HepG2 (cell line): Measurements from ENCODE around the gene VAC14. TPM values are rescaled to one million over a fixed set of nuclear protein-coding genes. Genes with fewer than 3 reads are reported as not detected.

Experiments used
- ATRX ChIP-seq: sonication (generic); formaldehyde crosslinking; IDR thresholded peaks from 2 replicates; pipeline ENCODE4 v1.4.0; 2020; ENCODE audit warnings: missing genetic modification reagents, borderline replicate concordance
- CENPT ChIP-seq: sonication (generic); formaldehyde crosslinking; IDR thresholded peaks from 2 replicates; pipeline ENCODE4 v1.8.0; 2022; ENCODE audit warnings: low read depth, mild to moderate bottlenecking, moderate library complexity, missing genetic modification reagents
- CHD2 ChIP-seq: IDR thresholded peaks from 2 replicates; pipeline ENCODE4 v1.6.1; 2011; ENCODE audit warnings: low read depth, low read length, improper control_type of control experiment
- CREM ChIP-seq, 2 experiments: sonication (generic) in 1 of 2; formaldehyde crosslinking in 1 of 2; IDR thresholded peaks; 2 replicates each; pipeline versions ENCODE4 v1.4.0 to v1.6.1; 2016 to 2020; ENCODE audit warnings: antibody characterized with exemption in 1 of 2, mild to moderate bottlenecking in 1 of 2, missing genetic modification reagents in 1 of 2
- CSRNP1 ChIP-seq: sonication (generic); formaldehyde crosslinking; IDR thresholded peaks from 2 replicates; pipeline ENCODE4 v1.8.1; 2023; ENCODE audit warnings: mild to moderate bottlenecking, missing genetic modification reagents
- ELF4 ChIP-seq: sonication (generic); formaldehyde crosslinking; IDR thresholded peaks from 2 replicates; pipeline ENCODE4 v1.5.0; 2020; ENCODE audit warnings: missing genetic modification reagents, mild to moderate bottlenecking, moderate library complexity, borderline replicate concordance
- GATAD2A ChIP-seq: IDR thresholded peaks from 2 replicates; pipeline ENCODE4 v1.6.1; 2016
- NFATC3 ChIP-seq: sonication (generic); formaldehyde crosslinking; IDR thresholded peaks from 2 replicates; pipeline ENCODE4 v1.5.1; 2020; ENCODE audit warnings: mild to moderate bottlenecking, missing genetic modification reagents
- PHF5A ChIP-seq: IDR thresholded peaks from one replicate; pipeline ENCODE4 v1.6.1; 2018; ENCODE audit warnings: low read depth, missing genetic modification reagents; ENCODE audit not compliant: unreplicated experiment
- SKIL ChIP-seq: sonication (generic); formaldehyde crosslinking; IDR thresholded peaks from 2 replicates; pipeline ENCODE4 v1.8.0; 2022; ENCODE audit warnings: missing genetic modification reagents, mild to moderate bottlenecking, moderate library complexity, borderline replicate concordance
- SSRP1 ChIP-seq: IDR thresholded peaks from 2 replicates; pipeline ENCODE4 v1.6.1; 2016; ENCODE audit warnings: control low read depth
- SUZ12 ChIP-seq: fragments of 150-350 bp; IDR thresholded peaks from 2 replicates; pipeline ENCODE4 v1.6.1; 2014; ENCODE audit warnings: low read depth, low read length
- TBX2 ChIP-seq: sonication (generic); formaldehyde crosslinking; IDR thresholded peaks from 2 replicates; pipeline ENCODE4 v1.5.0; 2020; ENCODE audit warnings: missing genetic modification reagents, mild to moderate bottlenecking, borderline replicate concordance
- TFAP4 ChIP-seq: sonication (generic); IDR thresholded peaks from 2 replicates; pipeline ENCODE4 v1.6.1; 2016; ENCODE audit warnings: low read depth, borderline replicate concordance
- ZNF431 ChIP-seq: sonication (generic); formaldehyde crosslinking; IDR thresholded peaks from 2 replicates; pipeline ENCODE4 v1.9.0; 2022; ENCODE audit warnings: missing genetic modification reagents, low read depth, mild to moderate bottlenecking, borderline replicate concordance
- ZNF564 ChIP-seq: sonication (generic); formaldehyde crosslinking; IDR thresholded peaks from 2 replicates; pipeline ENCODE4 v1.8.1; 2023; ENCODE audit warnings: mild to moderate bottlenecking, missing genetic modification reagents
- ZNF781 ChIP-seq: sonication (generic); formaldehyde crosslinking; IDR thresholded peaks from 2 replicates; pipeline ENCODE4 v1.5.1; 2020; ENCODE audit warnings: borderline replicate concordance, mild to moderate bottlenecking, missing genetic modification reagents; ENCODE audit errors: not compliant biosample characterization
- ZSCAN21 ChIP-seq: sonication (generic); formaldehyde crosslinking; IDR thresholded peaks from 2 replicates; pipeline ENCODE4 v1.8.0; 2022; ENCODE audit warnings: mild to moderate bottlenecking, missing genetic modification reagents, moderate library complexity, borderline replicate concordance
- polyA plus RNA-seq, 8 experiments: library from polyadenylated mRNA; depleted of rRNA in 3 of 8; stranded (reverse) in 7 of 8; unstranded in 1 of 8; fragments of >200 nt; fragmentation: Illumina TruSeq in 4 of 8; extraction: Trizol in 4 of 8; gene quantifications; 2 replicates each; pipeline versions ENCODE4 v1.2.1 to v1.2.3, GENCODE V29; 2011 to 2016; ENCODE audit warnings: low read depth in 4 of 8, missing spikeins in 1 of 8, mixed read lengths in 1 of 8; ENCODE audit not compliant: insufficient read depth in 1 of 8
- total RNA-seq, 5 experiments: library from RNA; depleted of rRNA; stranded (reverse); fragments of >200 nt; fragmentation: Illumina TruSeq; extraction: Trizol; gene quantifications; 2 replicates each; pipeline ENCODE4 v1.2.3, GENCODE V29; 2016; ENCODE audit warnings: low read depth in 1 of 5
- TF ChIP-seq, protein P1 (sequence below): sonication (generic); formaldehyde crosslinking; IDR thresholded peaks from 2 replicates; pipeline ENCODE4 v1.8.0; 2022; ENCODE audit warnings: mild to moderate bottlenecking, missing genetic modification reagents, moderate library complexity
- TF ChIP-seq, protein P2 (sequence below): sonication (generic); formaldehyde crosslinking; IDR thresholded peaks from 2 replicates; pipeline ENCODE4 v1.4.0; 2020; ENCODE audit warnings: mild to moderate bottlenecking, low read depth, missing genetic modification reagents
- TF ChIP-seq, protein P3 (sequence below): sonication (generic); formaldehyde crosslinking; IDR thresholded peaks from 2 replicates; pipeline ENCODE4 v1.8.0; 2022; ENCODE audit warnings: missing genetic modification reagents, mild to moderate bottlenecking, inconsistent platforms, borderline replicate concordance

The VAC14 gene
- total and polyA plus RNA-seq, 2 of the 13 experiments (the other 11 are each of a cell fraction or from before 2014, with no cell fraction given) = 23.5 to 24.6 TPM

DNA sequence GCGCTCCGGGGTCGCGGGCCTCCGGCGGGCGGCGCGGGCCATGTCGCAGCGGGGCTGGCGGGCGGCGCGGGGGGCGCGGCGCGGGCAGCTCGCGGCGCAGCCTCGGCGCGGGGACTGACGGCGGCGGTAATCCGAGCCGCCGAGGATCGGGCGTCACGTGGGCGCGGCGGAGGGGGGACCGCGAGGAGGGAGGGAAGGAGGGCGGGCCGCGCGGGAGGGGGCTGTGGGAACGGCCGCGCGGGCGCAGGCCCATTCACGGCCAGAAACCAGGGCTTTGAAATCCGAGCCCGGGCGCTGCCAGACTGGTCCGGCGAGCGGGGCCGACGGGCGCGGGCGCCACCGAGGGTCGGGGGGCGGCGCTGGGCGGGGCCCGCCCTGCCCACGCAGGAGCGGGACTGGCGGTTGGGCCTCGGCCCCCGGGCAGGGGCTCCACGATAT is 115.0 kb downstream of the VAC14 start, which contains the start of gene MTSS2 (continued):
- TF ChIP-seq PHF5A (CRISPR knock-in tag) (no peak), ZNF781 (CRISPR knock-in tag) (no peak), ZSCAN21 (no peak), SUZ12 (no peak), ZNF564 (CRISPR knock-in tag) (no peak), CREM (IDR thresholded peaks at IDR 0.05) (no peak), CREM (CRISPR knock-in tag; IDR thresholded peaks at IDR 0.05) (no peak), ELF4 (CRISPR knock-in tag) (no peak), SSRP1 (CRISPR knock-in tag) (no peak), ZNF431 (CRISPR knock-in tag) (0 out of 2 replicates have a peak, but pooled peaks have one; percentile 39), SKIL (CRISPR knock-in tag) (peak; percentile 71), CSRNP1 (CRISPR knock-in tag) (no peak), TBX2 (CRISPR knock-in tag) (peak; percentile 73; the same call in 1 of the 2 replicates), CHD2 (no peak), ATRX (CRISPR knock-in tag) (no peak), TFAP4 (no peak), GATAD2A (no peak), NFATC3 (CRISPR knock-in tag) (no peak), CENPT (CRISPR knock-in tag) (no peak)
- TF ChIP-seq, protein P1, sequence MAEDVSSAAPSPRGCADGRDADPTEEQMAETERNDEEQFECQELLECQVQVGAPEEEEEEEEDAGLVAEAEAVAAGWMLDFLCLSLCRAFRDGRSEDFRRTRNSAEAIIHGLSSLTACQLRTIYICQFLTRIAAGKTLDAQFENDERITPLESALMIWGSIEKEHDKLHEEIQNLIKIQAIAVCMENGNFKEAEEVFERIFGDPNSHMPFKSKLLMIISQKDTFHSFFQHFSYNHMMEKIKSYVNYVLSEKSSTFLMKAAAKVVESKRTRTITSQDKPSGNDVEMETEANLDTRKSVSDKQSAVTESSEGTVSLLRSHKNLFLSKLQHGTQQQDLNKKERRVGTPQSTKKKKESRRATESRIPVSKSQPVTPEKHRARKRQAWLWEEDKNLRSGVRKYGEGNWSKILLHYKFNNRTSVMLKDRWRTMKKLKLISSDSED (CRISPR knock-in tag) = no peak
- TF ChIP-seq, protein P2, sequence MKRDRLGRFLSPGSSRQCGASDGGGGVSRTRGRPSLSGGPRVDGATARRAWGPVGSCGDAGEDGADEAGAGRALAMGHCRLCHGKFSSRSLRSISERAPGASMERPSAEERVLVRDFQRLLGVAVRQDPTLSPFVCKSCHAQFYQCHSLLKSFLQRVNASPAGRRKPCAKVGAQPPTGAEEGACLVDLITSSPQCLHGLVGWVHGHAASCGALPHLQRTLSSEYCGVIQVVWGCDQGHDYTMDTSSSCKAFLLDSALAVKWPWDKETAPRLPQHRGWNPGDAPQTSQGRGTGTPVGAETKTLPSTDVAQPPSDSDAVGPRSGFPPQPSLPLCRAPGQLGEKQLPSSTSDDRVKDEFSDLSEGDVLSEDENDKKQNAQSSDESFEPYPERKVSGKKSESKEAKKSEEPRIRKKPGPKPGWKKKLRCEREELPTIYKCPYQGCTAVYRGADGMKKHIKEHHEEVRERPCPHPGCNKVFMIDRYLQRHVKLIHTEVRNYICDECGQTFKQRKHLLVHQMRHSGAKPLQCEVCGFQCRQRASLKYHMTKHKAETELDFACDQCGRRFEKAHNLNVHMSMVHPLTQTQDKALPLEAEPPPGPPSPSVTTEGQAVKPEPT (CRISPR knock-in tag) = no peak
- TF ChIP-seq, protein P3, sequence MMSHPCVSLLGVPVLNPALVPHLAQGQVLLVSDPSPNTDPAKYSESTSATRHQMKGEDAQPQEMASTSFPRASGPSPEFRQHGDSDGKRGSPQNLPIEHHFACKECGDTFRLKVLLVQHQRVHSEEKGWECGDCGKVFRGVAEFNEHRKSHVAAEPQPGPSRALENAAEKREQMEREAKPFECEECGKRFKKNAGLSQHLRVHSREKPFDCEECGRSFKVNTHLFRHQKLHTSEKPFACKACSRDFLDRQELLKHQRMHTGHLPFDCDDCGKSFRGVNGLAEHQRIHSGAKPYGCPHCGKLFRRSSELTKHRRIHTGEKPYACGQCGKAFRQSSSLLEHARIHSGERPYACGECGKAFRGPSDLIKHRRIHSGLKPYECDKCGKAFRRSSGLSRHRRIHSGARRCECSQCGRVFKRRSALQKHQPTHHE (CRISPR knock-in tag) = no peak
